K562 (cell line): ENCODE data around the gene CELA1. TPM values are rescaled to one million over a fixed set of nuclear protein-coding genes. Genes with fewer than 3 reads are reported as not detected.

Source experiments
- ATAC-seq: fragments of 200-7000 bp; cut with Tn5 transposase; 3 replicates; pipeline ENCODE4 v1.9.1; 2020; ENCODE audit warnings: moderate library complexity
- BruUV-seq: library from RNA; stranded (reverse); fragments of 400-500 nt; replicated peaks from 2 replicates; lab custom pipeline; 2021; lab: Mats Ljungman, UMichigan
- CTCF ChIA-PET: fragments of 300-600 bp; formaldehyde crosslinking; extraction: SDS; loops from one replicate; lab custom pipeline; 2021; ENCODE audit warnings: low intra/inter-chr PET ratio; lab: Yijun Ruan, JAX
- POLR2A ChIA-PET: fragments of 300-600, 350-650 bp; sonication (Branson Sonifier 250); formaldehyde crosslinking; extraction: SDS; loops from one replicate; lab custom pipeline; 2021; ENCODE audit warnings: antibody characterized with exemption, inconsistent platforms; lab: Yijun Ruan, JAX
- DNase-seq, 4 experiments: peaks; one replicate each; pipeline versions ENCODE4 v3.0.0 to v3.0.0-alpha.2; 2011 to 2018; ENCODE audit warnings: low spot score in 3 of 4, mixed read lengths in 3 of 4; ENCODE audit errors: extremely low read depth in 1 of 4
- FAIRE-seq: peaks from 2 replicates; lab custom pipeline; 2011; peaks lifted over from hg19 to GRCh38; lab: Jason Lieb, UNC
- H2AFZ ChIP-seq: 2 replicates; pipeline ENCODE4 v1.6.0; 2011; ENCODE audit warnings: low read depth, low read length, control low read depth, inconsistent platforms
- H3K27ac ChIP-seq: fragments of 200-600 bp; 3 replicates; pipeline ENCODE4 v1.8.0; 2011; ENCODE audit warnings: low read depth, mild to moderate bottlenecking, control low read depth, inconsistent platforms, low read length, moderate library complexity, mixed read lengths; ENCODE audit errors: extremely low read depth
- H3K27me3 ChIP-seq, 2 experiments: fragments of 300-600 bp in 1 of 2; 2 replicates in 1 of 2; 3 replicates in 1 of 2; pipeline versions ENCODE4 v1.6.0 to v1.8.0; 2011; ENCODE audit warnings: inconsistent platforms in 2 of 2, low read length in 2 of 2, mild to moderate bottlenecking in 1 of 2, mixed read lengths in 1 of 2, moderate library complexity in 1 of 2; ENCODE audit not compliant: control insufficient read depth in 2 of 2, insufficient read depth in 2 of 2
- H3K36me3 ChIP-seq: fragments of 300-600 bp; 3 replicates; pipeline ENCODE4 v1.8.0; 2011; ENCODE audit warnings: mild to moderate bottlenecking, low read length, inconsistent platforms; ENCODE audit not compliant: control insufficient read depth, insufficient read depth
- H3K4me1 ChIP-seq, 2 experiments: fragments of 200-600 bp in 1 of 2; replicated peaks in 1 of 2; 2 replicates in 1 of 2; 3 replicates in 1 of 2; pipeline versions ENCODE4 v1.5.1 to v1.8.0; 2011; ENCODE audit warnings: inconsistent platforms in 2 of 2, low read length in 2 of 2, mild to moderate bottlenecking in 1 of 2, mixed read lengths in 1 of 2, moderate library complexity in 1 of 2; ENCODE audit not compliant: control insufficient read depth in 2 of 2, insufficient read depth in 2 of 2
- H3K4me2 ChIP-seq: 2 replicates; pipeline ENCODE4 v1.6.1; 2011; ENCODE audit warnings: low read length, control low read depth, inconsistent platforms, mixed read lengths; ENCODE audit not compliant: insufficient read depth
- H3K4me3 ChIP-seq: fragments of 200-600 bp; sonication (generic), shearing (Covaris generic); 2 replicates; pipeline ENCODE4 v1.5.1; 2016; ENCODE audit warnings: control low read depth, inconsistent platforms
- H3K79me2 ChIP-seq: fragments of 200-600 bp; 3 replicates; pipeline ENCODE4 v1.8.0; 2011; ENCODE audit warnings: low read length, inconsistent platforms; ENCODE audit not compliant: control insufficient read depth, insufficient read depth
- H3K9ac ChIP-seq, 2 experiments: 2 replicates each; pipeline versions ENCODE4 v1.6.0 to v1.6.1; 2011; ENCODE audit warnings: low read depth in 2 of 2, low read length in 2 of 2, control low read depth in 1 of 2, inconsistent platforms in 1 of 2, mild to moderate bottlenecking in 1 of 2, mixed read lengths in 1 of 2; ENCODE audit not compliant: insufficient read depth in 1 of 2
- H3K9me1 ChIP-seq: one replicate; pipeline ENCODE4 v1.6.0; 2011; ENCODE audit warnings: inconsistent platforms, mild to moderate bottlenecking, low read length, moderate library complexity; ENCODE audit not compliant: control insufficient read depth, insufficient read depth
- H3K9me3 ChIP-seq: replicated peaks from 2 replicates; pipeline ENCODE4 v1.5.1; 2011; ENCODE audit warnings: low read depth, low read length, inconsistent platforms; ENCODE audit not compliant: control insufficient read depth, insufficient read depth
- H4K20me1 ChIP-seq: replicated peaks from 2 replicates; pipeline ENCODE4 v1.6.1; 2011; ENCODE audit warnings: low read length, inconsistent platforms, mixed read lengths; ENCODE audit not compliant: control insufficient read depth, insufficient read depth
- AFF1 ChIP-seq, 2 experiments: fragments of 450-650 bp; IDR thresholded peaks; 2 replicates each; pipeline ENCODE4 v1.6.1; 2018; ENCODE audit warnings: mild to moderate bottlenecking in 2 of 2, low read depth in 1 of 2; ENCODE audit not compliant: partially characterized antibody in 2 of 2
- CHD1 ChIP-seq: fragments of 200-600 bp; sonication (generic); IDR thresholded peaks from one replicate; pipeline ENCODE4 v1.6.1; 2012; ENCODE audit warnings: mild to moderate bottlenecking, moderate library complexity, low read length, inconsistent platforms
- E2F4 ChIP-seq: sonication (generic); formaldehyde crosslinking; IDR thresholded peaks from 2 replicates; pipeline ENCODE4 v1.8.0; 2022; ENCODE audit warnings: mild to moderate bottlenecking, low read depth, missing genetic modification reagents
- ELF1 ChIP-seq: fragments of 200-800 bp; sonication (Bioruptor generic); IDR thresholded peaks from 2 replicates; pipeline ENCODE4 v1.6.1; 2016; ENCODE audit warnings: missing genetic modification characterization, missing compliant biosample characterization
- ETV1 ChIP-seq: fragments of 450-650 bp; conservative IDR thresholded peaks from 2 replicates; pipeline ENCODE4 v1.6.1; 2016; ENCODE audit warnings: missing genetic modification characterization, control low read depth, low read depth, missing compliant biosample characterization
- MEF2A ChIP-seq: IDR thresholded peaks from 2 replicates; pipeline ENCODE4 v1.6.1; 2011; ENCODE audit warnings: low read depth, mild to moderate bottlenecking, low read length, moderate library complexity; ENCODE audit not compliant: control insufficient read depth
- PHF21A ChIP-seq: fragments of 450-650 bp; IDR thresholded peaks from 2 replicates; pipeline ENCODE4 v1.6.1; 2017; ENCODE audit warnings: low read depth, borderline replicate concordance
- PYGO2 ChIP-seq: fragments of 450-650 bp; IDR thresholded peaks from 2 replicates; pipeline ENCODE4 v1.6.1; 2016; ENCODE audit warnings: mild to moderate bottlenecking, missing genetic modification characterization, moderate library complexity, missing compliant biosample characterization
- SFPQ ChIP-seq: fragments of 200-400 bp; formaldehyde crosslinking; IDR thresholded peaks from 2 replicates; pipeline ENCODE4 v1.6.1; 2017; ENCODE audit warnings: mild to moderate bottlenecking, low read depth, low read length, moderate library complexity
- SREBF1 ChIP-seq: fragments of 150-350 bp; IDR thresholded peaks from 2 replicates; pipeline ENCODE4 v1.6.1; 2014; ENCODE audit warnings: antibody characterized with exemption, low read depth, low read length, borderline replicate concordance
- SRSF3 ChIP-seq: fragments of 200-400 bp; formaldehyde crosslinking; IDR thresholded peaks from 2 replicates; pipeline ENCODE4 v1.6.1; 2016; ENCODE audit warnings: mild to moderate bottlenecking, low read length, moderate library complexity; ENCODE audit not compliant: insufficient read depth
- TCFL5 ChIP-seq: fragments of 250-450 bp; sonication (Bioruptor Pico); conservative IDR thresholded peaks from 2 replicates; pipeline ENCODE4 v1.6.1; 2021; ENCODE audit warnings: mild to moderate bottlenecking, moderate library complexity, matching md5 sums
- ZNF583 ChIP-seq: fragments of 250-450 bp; sonication (Bioruptor Pico); IDR thresholded peaks from 2 replicates; pipeline ENCODE4 v1.4.0; 2020
- WGBS: fragments of 100-300 bp; shearing (Covaris generic); methylation state at CpG from one replicate; pipeline ENCODE4 v1.1.6; 2016; ENCODE audit warnings: low coverage, mixed read lengths; ENCODE audit not compliant: insufficient coverage; ENCODE audit errors: missing lambda C conversion rate; 5-methylcytosine and 5-hydroxymethylcytosine counted together
- in situ Hi-C: fragments of 300-500 bp; cut with MboI; formaldehyde crosslinking; loops from 4 replicates; pipeline ENCODE4 v1.15.0; 2018; ENCODE audit warnings: inconsistent platforms, mixed read lengths
- intact Hi-C: fragments of 100-400 bp; cut with micrococcal nuclease; formaldehyde crosslinking; loops from 2 replicates; pipeline ENCODE4 v1.14.2; 2022
- polyA plus RNA-seq, 8 experiments: library from polyadenylated mRNA; depleted of rRNA in 4 of 8; stranded (reverse) in 5 of 8; unstranded in 3 of 8; fragments of >200 nt; fragmentation: Nextera tagmentation in 2 of 8; fragmentation: Illumina TruSeq in 1 of 8; extraction: Ambion mirVana in 2 of 8; extraction: Trizol in 1 of 8; gene quantifications; 2 replicates each; pipeline versions ENCODE4 v1.2.1 to v1.2.3, GENCODE V29; 2011 to 2014; ENCODE audit warnings: inconsistent platforms in 1 of 8, missing spikeins in 1 of 8
- total RNA-seq, 7 experiments: library from RNA; depleted of rRNA in 6 of 7; stranded (reverse); fragments of >200 nt in 6 of 7; fragmentation: Illumina TruSeq in 2 of 7; extraction: Trizol in 2 of 7; gene quantifications; 2 replicates each; pipeline versions ENCODE4 v1.2.1 to v1.2.3, GENCODE V29; 2011 to 2021; ENCODE audit warnings: low replicate concordance in 1 of 7

Gene CELA1
- total and polyA plus RNA-seq, 9 of the 15 experiments (the other 6 are each of a cell fraction or from before 2014, with no cell fraction given): 0.06 to 0.27 (median 0.22) TPM; not detected in 6

GRCh38 chr12:51362747-51363342, 16.4 kb upstream of the CELA1 start (continued):
- TF ChIP-seq SFPQ (no peak), SREBF1 (no peak)
- TF ChIP-seq, all 486 proteins: peak for 33

GRCh38 chr12:51362307-51362706, 15.8 kb upstream of the CELA1 start:
- no peaks in the 10 kb centered on the region for H3K27me3 ChIP-seq
- H3K79me2 ChIP-seq: no peaks in the 10 kb centered on the region
- CTCF ChIA-PET: no interaction called here
- DNase-seq: no peak
- H3K9ac ChIP-seq: peak overlapping the region in 1 of 2 experiments; percentile 47; a peak in 1 of 4 replicates
- H3K36me3 ChIP-seq: no peaks in the 10 kb centered on the region
- peak; percentile 19 for FAIRE-seq
- WGBS: 47% methylated on average over 6 of the region's 6 CpGs
- no peak overlapping the region for H3K4me2 ChIP-seq
- peak; percentile 18 for ATAC-seq
- H3K4me1 ChIP-seq: peaks cover 22 to 26% of the 10 kb centered on the region in 2 experiments
- no peaks in the 10 kb centered on the region for H4K20me1 ChIP-seq
- in situ Hi-C loops (no loop called here), intact Hi-C loops (no loop called here)
- H3K9me3 ChIP-seq: no peaks in the 10 kb centered on the region
- no peaks in the 10 kb centered on the region for H3K9me1 ChIP-seq
- POLR2A ChIA-PET: no interaction called here
- no peak overlapping the region for H3K4me3 ChIP-seq
- BruUV-seq: no TSS peak
- H2AFZ ChIP-seq: no peak overlapping the region
- H3K27ac ChIP-seq: no peak overlapping the region
- TF ChIP-seq ZNF583 (CRISPR knock-in tag) (no peak), AFF1 (IDR thresholded peaks at IDR 0.05; ENCODE audit: low read depth in 1 of 2, partially characterized antibody in 2 of 2) (no peak), ELF1 (tag) (no peak), TCFL5 (CRISPR knock-in tag) (no peak), E2F4 (CRISPR knock-in tag) (no peak), MEF2A (no peak), SRSF3 (no peak), CHD1 (no peak), PYGO2 (tag) (no peak), PHF21A (no peak), ETV1 (tag) (no peak)
